Tibial nerve (tissue), 4 donors: ENCODE measurements around the gene YARS1. TPM values are rescaled to one million over a fixed set of nuclear protein-coding genes. Genes with fewer than 3 reads are reported as not detected.

Experiments used
- DNase-seq, 2 donors: peaks; one replicate each; pipeline ENCODE4 v3.0.0-alpha.2; 2019; ENCODE audit warnings: low spot score in 2 of 2
- H3K27ac ChIP-seq, 4 donors: fragments of 200-600 bp; sonication (generic) in 3 of 4; one replicate each; pipeline ENCODE4 v1.5.1; 2017 to 2019; ENCODE audit warnings: mild to moderate bottlenecking in 1 of 4
- H3K27me3 ChIP-seq, 2 donors: fragments of 200-600 bp; sonication (generic) in 1 of 2; one replicate each; pipeline versions ENCODE4 v1.5.1 to v1.6.0; 2017 to 2019
- H3K36me3 ChIP-seq, 3 donors: fragments of 200-600 bp; sonication (generic); one replicate each; pipeline ENCODE4 v1.5.1; 2018 to 2019
- H3K4me1 ChIP-seq, 4 donors: fragments of 200-600 bp; sonication (generic) in 3 of 4; one replicate each; pipeline ENCODE4 v1.5.1; 2017 to 2019
- H3K4me3 ChIP-seq, 4 donors: fragments of 200-600 bp; sonication (generic) in 3 of 4; one replicate each; pipeline ENCODE4 v1.5.1; 2017 to 2019; ENCODE audit warnings: mild to moderate bottlenecking in 1 of 4, moderate library complexity in 1 of 4
- H3K9me3 ChIP-seq, 4 donors: fragments of 200-600 bp; sonication (generic) in 3 of 4; one replicate each; pipeline ENCODE4 v1.5.1; 2017 to 2019
- CTCF ChIP-seq, 5 experiments: fragments of 200-600 bp in 3 of 5; fragments of 450-650 bp in 2 of 5; sonication (generic) in 3 of 5; IDR thresholded peaks; one replicate each; pipeline ENCODE4 v1.5.1; 2016 to 2019; ENCODE audit warnings: antibody characterized with exemption in 5 of 5, mild to moderate bottlenecking in 3 of 5, moderate library complexity in 2 of 5
- EP300 ChIP-seq, 2 donors: sonication (generic); formaldehyde crosslinking; IDR thresholded peaks; one replicate each; pipeline ENCODE4 v1.6.1; 2017; ENCODE audit warnings: antibody characterized with exemption in 2 of 2, mild to moderate bottlenecking in 1 of 2
- POLR2A ChIP-seq, 2 donors: fragments of 450-650 bp; IDR thresholded peaks; one replicate each; pipeline ENCODE4 v1.6.1; 2017; ENCODE audit warnings: antibody characterized with exemption in 2 of 2, mild to moderate bottlenecking in 2 of 2, moderate library complexity in 2 of 2
- WGBS, 2 donors: methylation state at CpG; one replicate each; pipeline ENCODE4 v1.1.5; 2018; 5-methylcytosine and 5-hydroxymethylcytosine counted together
- total RNA-seq, 4 donors: library from RNA; depleted of rRNA; stranded (reverse); fragments of >200 nt; gene quantifications; one replicate each; pipeline ENCODE4 v1.1.0, GENCODE V29; 2016

YARS1 gene
- total RNA-seq, 4 donors from 2014 or later, result 29.0 to 80.7 (median 50.2) TPM

GRCh38 chr1:32858136-32858535, 41.0 kb upstream of the YARS1 start:
- DNase-seq, result no peak
- no peaks in the 10 kb centered on the region for H3K9me3 ChIP-seq
- H3K4me3 ChIP-seq, result no peak overlapping the region
- no peak overlapping the region for H3K27ac ChIP-seq
- no peaks in the 10 kb centered on the region for H3K27me3 ChIP-seq
- TF ChIP-seq CTCF (IDR thresholded peaks at IDR 0.05) (no peak), EP300 (IDR thresholded peaks at IDR 0.05) (no peak), POLR2A (IDR thresholded peaks at IDR 0.05) (no peak)
- peaks cover 0 to 7% (median 0%) of the 10 kb centered on the region in 4 donors for H3K4me1 ChIP-seq
- 90 to 96% methylated on average over 2 of the region's 2 CpGs for WGBS, 2 donors
- peaks cover 0 to 95% (median 9%) of the 10 kb centered on the region in 3 donors for H3K36me3 ChIP-seq

GRCh38 chr1:32855861-32856617, 38.9 kb upstream of the YARS1 start:
- Histone ChIP-seq H3K4me3 (no peak overlapping the region), H3K9me3 (no peaks in the 10 kb centered on the region), H3K27me3 (no peaks in the 10 kb centered on the region), H3K4me1 (no peaks in the 10 kb centered on the region), H3K27ac (no peak overlapping the region), H3K36me3 (peaks cover 0 to 90% (median 10%) of the 10 kb centered on the region in 3 donors)
- no peak for DNase-seq
- no peak for TF ChIP-seq EP300 (IDR thresholded peaks at IDR 0.05)
- no peak for TF ChIP-seq POLR2A (IDR thresholded peaks at IDR 0.05)
- no peak for TF ChIP-seq CTCF (IDR thresholded peaks at IDR 0.05)
- WGBS, 2 donors, result 88 to 92% methylated on average over 13 of the region's 13 CpGs

- no peak overlapping the region for H3K4me3 ChIP-seq
- DNase-seq, result no peak
- peaks cover 0 to 5% (median 0%) of the 10 kb centered on the region in 4 donors for H3K9me3 ChIP-seq
- H3K4me1 ChIP-seq, result no peaks in the 10 kb centered on the region
- TF ChIP-seq POLR2A (IDR thresholded peaks at IDR 0.05), result no peak
- no peak for TF ChIP-seq CTCF (IDR thresholded peaks at IDR 0.05)
- TF ChIP-seq EP300 (IDR thresholded peaks at IDR 0.05), result no peak
- H3K27ac ChIP-seq, result no peak overlapping the region
- H3K36me3 ChIP-seq, result peaks cover 0 to 74% (median 5%) of the 10 kb centered on the region in 3 donors
- H3K27me3 ChIP-seq, result no peaks in the 10 kb centered on the region
- 38 to 40% methylated on average over 2 of the region's 2 CpGs for WGBS, 2 donors
These were observed 31.4 kb upstream of the YARS1 start for GRCh38 chr1:32848354-32849063.

GRCh38 chr1:32831878-32832277, 14.7 kb upstream of the YARS1 start:
- no peak for TF ChIP-seq POLR2A (IDR thresholded peaks at IDR 0.05)
- no peak for TF ChIP-seq EP300 (IDR thresholded peaks at IDR 0.05)
- TF ChIP-seq CTCF (IDR thresholded peaks at IDR 0.05), result no peak
- DNase-seq, result no peak
- H3K4me1 ChIP-seq, result no peaks in the 10 kb centered on the region
- 89 to 90% methylated on average over 1 of the region's 1 CpG for WGBS, 2 donors
- H3K4me3 ChIP-seq, result no peak overlapping the region
- H3K9me3 ChIP-seq, result no peaks in the 10 kb centered on the region
- H3K27ac ChIP-seq, result no peak overlapping the region
- H3K27me3 ChIP-seq, result no peaks in the 10 kb centered on the region
- peaks cover 0 to 95% (median 0%) of the 10 kb centered on the region in 3 donors for H3K36me3 ChIP-seq
